CD14-positive monocyte (primary cell): Measurements from ENCODE around the gene TEAD1. TPM values are rescaled to one million over a fixed set of nuclear protein-coding genes. Genes with fewer than 3 reads are reported as not detected.

ENCODE experiments used
- DNase-seq, 3 donors: peaks; one replicate each; pipeline ENCODE4 v3.0.0-alpha.2; 2011 to 2022
- H2AFZ ChIP-seq: 2 replicates; pipeline ENCODE4 v1.6.0; 2012; ENCODE audit warnings: mild to moderate bottlenecking, low read depth, low read length, inconsistent platforms; ENCODE audit not compliant: insufficient read depth, poor library complexity, severe bottlenecking
- H3K27ac ChIP-seq, 2 donors: 1 replicate in 1 of 2; 2 replicates in 1 of 2; pipeline ENCODE4 v1.5.1; 2012 to 2013; ENCODE audit warnings: low read length in 2 of 2, control low read depth in 1 of 2, inconsistent platforms in 1 of 2, low read depth in 1 of 2, mild to moderate bottlenecking in 1 of 2
- H3K27me3 ChIP-seq, 2 donors: one replicate each; pipeline versions ENCODE4 v1.6.0 to v1.6.1; 2011 to 2013; ENCODE audit warnings: low read length in 2 of 2; ENCODE audit not compliant: control insufficient read depth in 2 of 2, insufficient read depth in 2 of 2
- H3K36me3 ChIP-seq, 2 donors: replicated peaks in 1 of 2; 1 replicate in 1 of 2; 2 replicates in 1 of 2; pipeline versions ENCODE4 v1.5.1 to v1.6.1; 2012 to 2013; ENCODE audit warnings: low read length in 2 of 2, control low read depth in 1 of 2, inconsistent platforms in 1 of 2, mild to moderate bottlenecking in 1 of 2; ENCODE audit not compliant: insufficient read depth in 2 of 2, control insufficient read depth in 1 of 2
- H3K4me1 ChIP-seq, 2 donors: 1 replicate in 1 of 2; 2 replicates in 1 of 2; pipeline versions ENCODE4 v1.5.1 to v1.6.1; 2012 to 2013; ENCODE audit warnings: low read length in 2 of 2, control low read depth in 1 of 2, inconsistent platforms in 1 of 2, mild to moderate bottlenecking in 1 of 2, moderate library complexity in 1 of 2; ENCODE audit not compliant: insufficient read depth in 2 of 2, control insufficient read depth in 1 of 2
- H3K4me2 ChIP-seq: replicated peaks from 2 replicates; pipeline ENCODE3; 2012; ENCODE audit warnings: low read length, moderate library complexity, mild to moderate bottlenecking; ENCODE audit not compliant: poor library complexity, severe bottlenecking; ENCODE audit errors: extremely low read depth
- H3K4me3 ChIP-seq, 3 experiments: fragments of 200-600 bp in 1 of 3; sonication (generic) in 1 of 3; replicated peaks in 1 of 3; 1 replicate in 2 of 3; 2 replicates in 1 of 3; pipeline ENCODE4 v1.5.1; 2011 to 2013; ENCODE audit warnings: low read length in 3 of 3, mild to moderate bottlenecking in 3 of 3, control low read depth in 2 of 3, low read depth in 2 of 3, inconsistent platforms in 1 of 3, moderate library complexity in 1 of 3
- H3K79me2 ChIP-seq: 2 replicates; pipeline ENCODE4 v1.6.0; 2012; ENCODE audit warnings: mild to moderate bottlenecking, control low read depth, inconsistent platforms, low read length, moderate library complexity; ENCODE audit not compliant: insufficient read depth
- H3K9ac ChIP-seq: 2 replicates; pipeline ENCODE4 v1.6.0; 2017; ENCODE audit warnings: low read length, mild to moderate bottlenecking; ENCODE audit not compliant: insufficient read depth, poor library complexity, severe bottlenecking
- H3K9me3 ChIP-seq, 2 donors: replicated peaks in 1 of 2; 1 replicate in 1 of 2; 2 replicates in 1 of 2; pipeline versions ENCODE4 v1.5.1 to v1.6.1; 2012 to 2013; ENCODE audit warnings: low read length in 2 of 2, control low read depth in 1 of 2; ENCODE audit not compliant: control insufficient read depth in 1 of 2, insufficient read depth in 1 of 2
- H4K20me1 ChIP-seq: 2 replicates; pipeline ENCODE4 v1.6.0; 2012; ENCODE audit warnings: mild to moderate bottlenecking, low read length, control low read depth, moderate library complexity; ENCODE audit not compliant: insufficient read depth
- H3K27ac Mint-ChIP-seq, 7 donors: one replicate each; pipeline ENCODE4 v1.8.0; 2020; ENCODE audit warnings: mild to moderate bottlenecking in 7 of 7, mixed read lengths in 7 of 7, moderate library complexity in 6 of 7, inconsistent platforms in 2 of 7
- H3K27me3 Mint-ChIP-seq, 3 donors: one replicate each; pipeline ENCODE4 v1.8.0; 2021 to 2022; ENCODE audit warnings: low read depth in 3 of 3, mild to moderate bottlenecking in 3 of 3, mixed read lengths in 3 of 3, moderate library complexity in 3 of 3, inconsistent platforms in 1 of 3
- H3K36me3 Mint-ChIP-seq, 2 donors: one replicate each; pipeline ENCODE4 v1.8.0; 2020; ENCODE audit warnings: mixed read lengths in 2 of 2, inconsistent platforms in 1 of 2, mild to moderate bottlenecking in 1 of 2
- H3K4me1 Mint-ChIP-seq: one replicate; pipeline ENCODE4 v1.8.0; 2020; ENCODE audit warnings: mild to moderate bottlenecking, mixed read lengths
- H3K4me3 Mint-ChIP-seq, 2 donors: one replicate each; pipeline ENCODE4 v1.8.0; 2020; ENCODE audit warnings: mild to moderate bottlenecking in 2 of 2, mixed read lengths in 2 of 2, moderate library complexity in 1 of 2
- H3K9me3 Mint-ChIP-seq, 7 donors: one replicate each; pipeline ENCODE4 v1.8.0; 2020 to 2022; ENCODE audit warnings: mixed read lengths in 7 of 7, mild to moderate bottlenecking in 6 of 7, moderate library complexity in 6 of 7, inconsistent platforms in 2 of 7
- CTCF ChIP-seq: fragments of 200-600 bp; IDR thresholded peaks from one replicate; pipeline ENCODE4 v1.8.0; 2022; ENCODE audit warnings: antibody characterized with exemption, mild to moderate bottlenecking
- WGBS: methylation state at CpG from one replicate; pipeline ENCODE4 v1.1.5; 2013; ENCODE audit warnings: missing lambda C conversion rate; ENCODE audit not compliant: insufficient coverage; 5-methylcytosine and 5-hydroxymethylcytosine counted together
- intact Hi-C, 2 donors: fragments of 100-400 bp; cut with micrococcal nuclease; formaldehyde crosslinking; loops; one replicate each; pipeline versions ENCODE4 v1.15.0 to v1.15.1; 2023
- polyA plus RNA-seq, 3 donors: library from polyadenylated mRNA; depleted of rRNA in 1 of 3; unstranded in 2 of 3; stranded (reverse) in 1 of 3; fragments of 300-500 nt in 2 of 3; fragments of >200 nt in 1 of 3; fragmentation: Illumina TruSeq in 2 of 3; gene quantifications; 1 replicate in 2 of 3; 2 replicates in 1 of 3; pipeline ENCODE4 v1.2.3, GENCODE V29; 2012 to 2021

The TEAD1 gene
- polyA plus RNA-seq, 3 donors: not detected

GRCh38 chr11:12808519-12808918 lies 134.3 kb downstream of the TEAD1 start:
- no peak for DNase-seq
- no peaks in the 10 kb centered on the region for H4K20me1 ChIP-seq
- no peak overlapping the region for H3K4me3 ChIP-seq
- Mint-ChIP-seq H3K9me3 (peaks cover 0 to 3% (median 0%) of the 10 kb centered on the region in 7 donors), H3K27me3 (peaks cover 2 to 8% (median 4%) of the 10 kb centered on the region in 3 donors), H3K4me3 (no peak overlapping the region), H3K27ac (no peak overlapping the region), H3K4me1 (no peaks in the 10 kb centered on the region), H3K36me3 (no peaks in the 10 kb centered on the region)
- no peaks in the 10 kb centered on the region for H3K9me3 ChIP-seq
- no peak overlapping the region for H2AFZ ChIP-seq
- WGBS: no CpG with 5 or more reads among the region's 1 CpG
- no peak overlapping the region for H3K27ac ChIP-seq
- H3K4me1 ChIP-seq: no peaks in the 10 kb centered on the region
- H3K79me2 ChIP-seq: no peaks in the 10 kb centered on the region
- no peak overlapping the region for H3K9ac ChIP-seq
- TF ChIP-seq CTCF: no peak
- H3K36me3 ChIP-seq: no peaks in the 10 kb centered on the region
- H3K27me3 ChIP-seq: peaks cover 0 to 3% of the 10 kb centered on the region in 2 donors
- no peak overlapping the region for H3K4me2 ChIP-seq
- intact Hi-C loops: no loop called here

GRCh38 chr11:12809364-12809763 lies 135.1 kb downstream of the TEAD1 start:
- WGBS: 79% methylated on average over 3 of the region's 3 CpGs
- Mint-ChIP-seq H3K27me3 (peaks cover 1 to 13% (median 3%) of the 10 kb centered on the region in 3 donors), H3K27ac (no peak overlapping the region), H3K36me3 (no peaks in the 10 kb centered on the region), H3K9me3 (no peaks in the 10 kb centered on the region), H3K4me1 (no peaks in the 10 kb centered on the region), H3K4me3 (no peak overlapping the region)
- H3K36me3 ChIP-seq: no peaks in the 10 kb centered on the region
- H3K4me1 ChIP-seq: no peaks in the 10 kb centered on the region
- no peak overlapping the region for H3K9ac ChIP-seq
- no peaks in the 10 kb centered on the region for H3K27me3 ChIP-seq
- no peak for DNase-seq
- no peaks in the 10 kb centered on the region for H3K79me2 ChIP-seq
- no peak overlapping the region for H3K4me2 ChIP-seq
- no peak overlapping the region for H2AFZ ChIP-seq
- H3K4me3 ChIP-seq: no peak overlapping the region
- H3K27ac ChIP-seq: no peak overlapping the region
- H3K9me3 ChIP-seq: no peaks in the 10 kb centered on the region
- intact Hi-C loops: no loop called here
- H4K20me1 ChIP-seq: no peaks in the 10 kb centered on the region
- TF ChIP-seq CTCF: no peak
